Mucosa of gallbladder (tissue), 1 donor: Measurements from ENCODE around the gene TMCO4. TPM values are rescaled to one million over a fixed set of nuclear protein-coding genes. Genes with fewer than 3 reads are reported as not detected.
A peak's percentile ranks its signal among the peaks of the same experiment; 100 is the strongest.
"Not testable (repeated sequence)": the region's sequence is repeated elsewhere in the genome, so short reads cannot be mapped to it uniquely, and the experiment has no call there.

Experiments used
- DNase-seq: peaks from one replicate; pipeline ENCODE4 v3.0.0-alpha.2; 2020; ENCODE audit warnings: low spot score
- total RNA-seq: library from RNA; stranded (reverse); gene quantifications from one replicate; pipeline ENCODE4 v1.2.1, GENCODE V29; 2021
- donor health status: DM: no; HTN: no; CAD: no.

The TMCO4 gene
- total RNA-seq, 1 donor from 2014 or later: 31.1 TPM

DNA sequence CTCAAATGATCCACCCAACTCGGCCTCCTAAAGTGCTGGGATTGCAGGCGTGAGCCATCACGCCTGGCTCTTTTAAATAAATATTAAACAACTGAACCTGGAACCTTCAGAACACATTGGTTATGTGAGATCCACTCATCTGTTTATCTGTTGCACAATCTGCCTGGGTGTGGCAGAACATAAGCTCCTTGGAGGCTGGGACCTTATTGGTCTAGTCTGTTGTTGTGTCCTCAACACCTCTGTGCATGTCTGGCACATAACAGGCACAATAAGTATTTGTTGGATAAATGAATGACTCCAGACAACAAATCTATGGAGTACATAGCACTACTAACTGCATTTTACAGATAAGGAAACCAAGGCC is 159.7 kb downstream of the TMCO4 start:
- DNase-seq: peak; percentile 58

DNA sequence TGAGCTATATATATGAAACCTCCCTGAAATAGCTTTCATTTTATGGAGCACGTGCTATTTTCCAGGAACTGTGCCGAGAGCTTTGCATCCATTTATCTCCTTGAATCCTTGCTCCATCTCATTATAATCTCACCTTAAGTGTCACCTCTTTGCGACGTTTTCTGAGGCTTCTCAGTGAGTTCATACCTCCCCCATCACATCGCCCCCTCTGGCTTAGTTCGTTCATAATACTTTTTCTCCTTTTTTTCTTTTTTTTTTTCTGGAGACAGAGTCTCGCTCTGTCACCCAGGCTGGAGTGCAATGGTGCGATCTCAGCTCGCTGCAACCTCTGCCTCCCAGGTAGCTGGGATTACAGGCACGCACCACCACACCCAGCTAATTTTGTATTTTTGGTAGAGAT is 160.5 kb downstream of the TMCO4 start:
- DNase-seq: not testable (repeated sequence)

DNA sequence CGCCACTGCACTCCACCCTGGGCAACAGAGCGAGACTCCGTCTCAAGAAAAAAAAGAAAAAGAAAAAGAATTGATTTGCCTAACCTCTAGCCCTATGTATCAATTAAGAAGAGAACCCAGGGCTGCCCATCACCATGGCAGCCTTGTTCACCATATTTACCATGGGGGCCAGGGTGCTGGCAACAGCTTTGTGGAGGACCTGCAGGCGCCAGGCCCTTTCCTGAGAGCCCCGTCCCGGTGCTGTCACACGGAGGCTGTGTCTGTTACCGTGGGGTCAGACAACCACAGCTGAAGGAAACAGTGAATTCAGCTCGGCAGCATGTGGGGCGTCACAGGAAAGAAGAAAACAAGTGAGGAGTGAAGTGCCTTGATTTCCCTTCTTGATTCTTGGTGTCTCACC is 162.1 kb downstream of the TMCO4 start:
- no peak for DNase-seq

DNA sequence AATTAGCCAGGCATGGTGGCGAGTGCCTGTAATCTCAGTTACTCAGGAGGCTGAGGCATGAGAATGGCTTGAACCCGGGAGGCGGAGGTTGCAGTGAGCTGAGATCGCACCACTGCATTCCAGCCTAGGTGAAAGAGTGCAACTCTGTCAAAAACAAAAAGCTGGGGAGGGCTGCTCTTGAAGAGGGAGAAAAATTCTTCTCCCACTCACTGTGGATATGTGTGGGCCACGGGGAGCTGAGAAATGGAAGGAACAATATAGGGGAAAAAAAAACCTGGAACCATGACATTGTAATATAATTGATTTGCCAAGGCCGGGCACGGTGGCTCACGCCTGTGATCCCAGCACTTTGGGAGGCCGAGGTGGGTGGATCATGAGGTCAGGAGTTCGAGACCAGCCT is 163.0 kb downstream of the TMCO4 start:
- not testable (repeated sequence) for DNase-seq

DNA sequence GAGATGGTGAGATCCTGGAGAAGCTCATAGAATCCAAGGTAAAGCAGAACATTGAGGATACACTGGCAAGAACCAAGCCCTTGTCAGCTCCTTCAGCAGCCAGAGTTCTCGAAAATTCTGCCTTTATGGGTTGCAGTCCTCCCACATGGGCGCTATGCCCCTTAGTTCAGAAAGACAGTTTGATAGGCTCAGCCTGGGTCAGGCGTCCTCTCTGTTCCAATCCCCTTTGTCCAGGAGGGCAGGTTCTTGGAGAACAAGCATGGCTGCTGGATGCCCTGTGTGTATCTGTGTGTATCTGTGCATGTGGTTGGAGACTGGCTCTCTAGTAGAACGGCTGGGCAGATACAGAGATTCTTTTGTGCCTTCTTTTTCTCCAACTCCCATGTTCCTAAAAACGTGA is 163.7 kb downstream of the TMCO4 start:
- no peak for DNase-seq

DNA sequence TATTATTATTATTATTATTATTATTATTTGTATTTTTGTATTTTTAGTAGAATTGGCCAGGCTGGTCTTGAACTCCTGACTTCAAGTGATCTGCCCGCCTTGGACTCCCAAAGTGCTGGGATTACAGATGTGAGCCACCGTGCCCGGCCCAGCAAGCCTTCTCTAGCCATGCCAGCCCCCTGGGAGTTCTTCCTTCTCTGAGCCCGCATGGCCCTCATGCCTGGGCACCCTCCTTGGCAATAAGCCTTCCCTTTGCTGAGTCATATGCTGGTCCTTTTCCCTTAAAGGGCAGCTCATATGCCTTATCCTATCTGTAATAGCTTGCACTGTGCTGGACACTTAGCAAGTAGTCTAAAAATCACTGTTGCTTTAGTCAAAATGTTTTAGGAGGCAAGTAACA is 164.1 kb downstream of the TMCO4 start:
- no peak for DNase-seq

DNA sequence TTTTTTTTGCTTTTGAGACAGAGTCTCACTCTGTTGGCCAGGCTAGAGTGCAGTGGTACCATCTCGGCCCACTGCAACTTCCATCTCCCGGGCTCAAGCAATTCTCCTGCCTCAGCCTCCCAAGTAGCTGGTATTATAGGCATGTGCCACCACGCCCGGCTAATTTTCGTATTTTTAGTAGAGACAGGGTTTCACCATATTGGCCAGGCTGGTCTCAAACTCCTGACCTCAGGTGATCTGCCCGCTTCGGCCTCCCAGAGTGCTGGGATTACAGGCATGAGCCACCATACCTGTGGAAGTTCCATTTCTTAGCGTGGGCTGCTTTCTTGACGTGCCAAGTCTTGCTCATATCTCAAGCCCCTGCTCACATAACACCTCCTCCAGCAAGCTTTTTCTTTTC is 164.7 kb downstream of the TMCO4 start:
- DNase-seq: not testable (repeated sequence)

DNA sequence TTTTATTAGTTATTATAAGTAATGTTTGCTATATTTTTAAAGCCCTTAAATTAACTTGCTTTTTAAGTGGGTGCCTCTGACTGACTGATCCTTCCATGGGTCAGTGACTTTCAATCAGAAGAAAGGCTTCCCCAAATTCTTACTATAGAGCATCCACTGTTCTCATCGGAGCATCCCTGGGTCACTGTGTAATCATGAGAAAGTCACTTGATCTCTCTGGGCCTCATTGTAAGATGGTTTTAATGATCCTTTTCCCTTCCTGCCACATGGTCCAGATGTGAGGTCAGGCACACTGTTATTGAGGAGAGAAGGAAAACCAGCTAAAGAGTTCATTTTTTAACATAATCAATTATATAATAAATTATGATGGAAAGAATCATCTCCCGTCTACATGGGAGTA is 166.6 kb downstream of the TMCO4 start:
- no peak for DNase-seq

Other genes starting within 250 kb of the TMCO4 start
- 154 TPM for gene NBL1, start 155.6 kb downstream of the TMCO4 start, total RNA-seq
- not detected for gene HTR6, start 135.0 kb downstream of the TMCO4 start, total RNA-seq
- 0.32 TPM for gene RNF186, start 15.4 kb upstream of the TMCO4 start, total RNA-seq
- 7.4 TPM for gene OTUD3, start 82.5 kb upstream of the TMCO4 start, total RNA-seq
- gene PLA2G2E, start 123.7 kb upstream of the TMCO4 start, total RNA-seq: not detected
- gene PLA2G2A, start 179.7 kb upstream of the TMCO4 start, total RNA-seq: 19.0 TPM